GM23338 (cell line): Measurements from ENCODE around the gene GLRA1. TPM values are rescaled to one million over a fixed set of nuclear protein-coding genes. Genes with fewer than 3 reads are reported as not detected.

Source experiments
- ATAC-seq: fragments of 200-7000 bp; cut with Tn5 transposase; 3 replicates; pipeline ENCODE4 v1.9.1; 2020
- DNase-seq: peaks from one replicate; pipeline ENCODE4 v3.0.0-alpha.2; 2015; ENCODE audit warnings: low spot score
- H2AFZ ChIP-seq: fragments of 200-600 bp; sonication (generic); 2 replicates; pipeline ENCODE4 v1.8.0; 2016; ENCODE audit warnings: antibody characterized with exemption, mild to moderate bottlenecking, moderate library complexity
- H3F3A ChIP-seq: fragments of 200-600 bp; sonication (generic); replicated peaks from 2 replicates; pipeline ENCODE4 v1.8.0; 2017; ENCODE audit warnings: antibody characterized with exemption, mixed run types, low read depth
- H3K27ac ChIP-seq: fragments of 200-600 bp; sonication (generic); 2 replicates; pipeline ENCODE4 v1.6.1; 2016; ENCODE audit warnings: low read depth
- H3K27me3 ChIP-seq: fragments of 200-600 bp; sonication (generic); 2 replicates; pipeline ENCODE4 v1.8.0; 2016; ENCODE audit warnings: mild to moderate bottlenecking, mixed run types, moderate library complexity; ENCODE audit not compliant: insufficient read depth
- H3K36me3 ChIP-seq: fragments of 200-600 bp; sonication (generic); 2 replicates; pipeline ENCODE4 v1.8.0; 2016; ENCODE audit warnings: mild to moderate bottlenecking; ENCODE audit not compliant: insufficient read depth
- H3K4me1 ChIP-seq: fragments of 200-600 bp; sonication (generic); 2 replicates; pipeline ENCODE4 v1.8.0; 2016; ENCODE audit warnings: mild to moderate bottlenecking, moderate library complexity; ENCODE audit not compliant: insufficient read depth
- H3K4me2 ChIP-seq: fragments of 200-600 bp; sonication (generic); 2 replicates; pipeline ENCODE4 v1.7.1; 2017; ENCODE audit warnings: mixed run types
- H3K4me3 ChIP-seq: fragments of 200-600 bp; sonication (generic); 2 replicates; pipeline ENCODE4 v1.6.1; 2016; ENCODE audit warnings: mixed run types
- H3K79me2 ChIP-seq: fragments of 200-600 bp; sonication (generic); replicated peaks from 2 replicates; pipeline ENCODE4 v1.8.0; 2017; ENCODE audit warnings: mild to moderate bottlenecking; ENCODE audit not compliant: insufficient read depth
- H3K9me2 ChIP-seq: fragments of 200-600 bp; sonication (generic); 2 replicates; pipeline ENCODE4 v1.8.0; 2017; ENCODE audit not compliant: insufficient read depth
- H4K20me1 ChIP-seq: fragments of 200-600 bp; sonication (generic); replicated peaks from 2 replicates; pipeline ENCODE4 v1.8.0; 2017; ENCODE audit warnings: mild to moderate bottlenecking; ENCODE audit not compliant: insufficient read depth
- H3K27ac Mint-ChIP-seq: 2 replicates; pipeline ENCODE4 v1.8.0; 2020; ENCODE audit warnings: inconsistent platforms, mild to moderate bottlenecking, moderate library complexity, mixed read lengths
- H3K27me3 Mint-ChIP-seq: 3 replicates; pipeline ENCODE4 v1.8.0; 2022; ENCODE audit warnings: low read depth, mild to moderate bottlenecking, moderate library complexity, mixed read lengths, inconsistent platforms; ENCODE audit not compliant: insufficient read depth, poor library complexity
- H3K36me3 Mint-ChIP-seq: 3 replicates; pipeline ENCODE4 v1.8.0; 2021; ENCODE audit warnings: low read depth, mild to moderate bottlenecking, inconsistent platforms, moderate library complexity, mixed read lengths
- H3K4me1 Mint-ChIP-seq: 3 replicates; pipeline ENCODE4 v1.8.0; 2020; ENCODE audit warnings: mild to moderate bottlenecking, inconsistent platforms, mixed read lengths
- H3K4me3 Mint-ChIP-seq: 3 replicates; pipeline ENCODE4 v1.8.0; 2021; ENCODE audit warnings: moderate library complexity, mild to moderate bottlenecking, inconsistent platforms, mixed read lengths
- H3K9me3 Mint-ChIP-seq: 3 replicates; pipeline ENCODE4 v1.8.0; 2020; ENCODE audit warnings: moderate library complexity, mild to moderate bottlenecking, inconsistent platforms, mixed read lengths
- NANOG ChIP-seq: IDR thresholded peaks from 2 replicates; pipeline ENCODE4 v1.6.1; 2016; ENCODE audit warnings: antibody characterized with exemption, borderline replicate concordance
- STAT1 ChIP-seq: IDR thresholded peaks from one replicate; pipeline ENCODE4 v1.6.1; 2016; ENCODE audit warnings: antibody characterized with exemption; ENCODE audit not compliant: unreplicated experiment
- polyA plus RNA-seq: library from polyadenylated mRNA; unstranded; fragments of >200 nt; fragmentation: Nextera tagmentation; extraction: Ambion mirVana; gene quantifications from 2 replicates; pipeline ENCODE4 v1.2.1, GENCODE V29; 2016
- total RNA-seq: library from RNA; depleted of rRNA; stranded (reverse); fragments of >200 nt; shearing (Covaris generic); gene quantifications from 2 replicates; pipeline ENCODE4 v1.2.3, GENCODE V29; 2014
- TF ChIP-seq, protein P1 (sequence below): IDR thresholded peaks from one replicate; pipeline ENCODE4 v1.6.1; 2018; ENCODE audit warnings: antibody characterized with exemption; ENCODE audit not compliant: unreplicated experiment
- TF ChIP-seq, protein P2 (sequence below), 2 experiments: fragments of 200-600 bp in 1 of 2; sonication (generic) in 1 of 2; conservative IDR thresholded peaks; 2 replicates each; pipeline versions ENCODE4 v1.5.1 to v1.6.1; 2016 to 2017; ENCODE audit warnings: antibody characterized with exemption in 2 of 2, low read depth in 2 of 2, mild to moderate bottlenecking in 2 of 2, moderate library complexity in 1 of 2
- TF ChIP-seq, protein P3 (sequence below): fragments of 250-450 bp; sonication (Bioruptor Pico); IDR thresholded peaks from 2 replicates; pipeline ENCODE4 v1.5.0; 2020; ENCODE audit warnings: mild to moderate bottlenecking, moderate library complexity

Gene GLRA1
- total and polyA plus RNA-seq, 2 experiments from 2014 or later: not detected

DNA sequence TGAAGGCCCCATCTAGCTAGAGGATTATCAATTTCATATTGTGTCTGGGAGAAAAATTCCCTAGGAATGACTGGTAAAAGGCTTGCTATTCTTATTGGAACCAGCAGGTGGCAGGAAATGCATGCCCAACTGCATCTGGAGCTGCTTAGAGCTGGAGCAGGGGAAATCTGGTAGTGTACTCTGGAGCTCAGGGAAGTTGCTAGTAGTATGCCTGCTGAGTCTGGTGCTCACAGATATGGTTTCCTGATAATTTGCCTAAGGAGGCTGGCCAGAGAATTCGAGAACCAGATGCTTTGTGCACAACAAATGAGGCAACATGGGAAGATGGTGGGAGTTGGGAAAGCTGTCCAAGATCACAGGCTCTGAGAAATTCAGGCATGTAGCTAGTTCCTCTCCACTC is 99.2 kb downstream of the GLRA1 start:
- Histone ChIP-seq H4K20me1 (peaks cover 11% of the 10 kb centered on the region; the same call in 1 of the 2 replicates), H3K27ac (no peak overlapping the region), H3F3A (no peaks in the 10 kb centered on the region), H3K4me1 (peaks cover 5% of the 10 kb centered on the region), H3K36me3 (no peaks in the 10 kb centered on the region), H3K9me2 (no peaks in the 10 kb centered on the region; the same call in 1 of the 2 replicates), H2AFZ (no peak overlapping the region), H3K79me2 (no peaks in the 10 kb centered on the region), H3K4me2 (no peak overlapping the region), H3K27me3 (no peaks in the 10 kb centered on the region), H3K4me3 (no peak overlapping the region)
- DNase-seq (peak; percentile 84), ATAC-seq (peak; percentile 91)
- TF ChIP-seq NANOG: no peak
- TF ChIP-seq STAT1: no peak
- TF ChIP-seq, protein P1, sequence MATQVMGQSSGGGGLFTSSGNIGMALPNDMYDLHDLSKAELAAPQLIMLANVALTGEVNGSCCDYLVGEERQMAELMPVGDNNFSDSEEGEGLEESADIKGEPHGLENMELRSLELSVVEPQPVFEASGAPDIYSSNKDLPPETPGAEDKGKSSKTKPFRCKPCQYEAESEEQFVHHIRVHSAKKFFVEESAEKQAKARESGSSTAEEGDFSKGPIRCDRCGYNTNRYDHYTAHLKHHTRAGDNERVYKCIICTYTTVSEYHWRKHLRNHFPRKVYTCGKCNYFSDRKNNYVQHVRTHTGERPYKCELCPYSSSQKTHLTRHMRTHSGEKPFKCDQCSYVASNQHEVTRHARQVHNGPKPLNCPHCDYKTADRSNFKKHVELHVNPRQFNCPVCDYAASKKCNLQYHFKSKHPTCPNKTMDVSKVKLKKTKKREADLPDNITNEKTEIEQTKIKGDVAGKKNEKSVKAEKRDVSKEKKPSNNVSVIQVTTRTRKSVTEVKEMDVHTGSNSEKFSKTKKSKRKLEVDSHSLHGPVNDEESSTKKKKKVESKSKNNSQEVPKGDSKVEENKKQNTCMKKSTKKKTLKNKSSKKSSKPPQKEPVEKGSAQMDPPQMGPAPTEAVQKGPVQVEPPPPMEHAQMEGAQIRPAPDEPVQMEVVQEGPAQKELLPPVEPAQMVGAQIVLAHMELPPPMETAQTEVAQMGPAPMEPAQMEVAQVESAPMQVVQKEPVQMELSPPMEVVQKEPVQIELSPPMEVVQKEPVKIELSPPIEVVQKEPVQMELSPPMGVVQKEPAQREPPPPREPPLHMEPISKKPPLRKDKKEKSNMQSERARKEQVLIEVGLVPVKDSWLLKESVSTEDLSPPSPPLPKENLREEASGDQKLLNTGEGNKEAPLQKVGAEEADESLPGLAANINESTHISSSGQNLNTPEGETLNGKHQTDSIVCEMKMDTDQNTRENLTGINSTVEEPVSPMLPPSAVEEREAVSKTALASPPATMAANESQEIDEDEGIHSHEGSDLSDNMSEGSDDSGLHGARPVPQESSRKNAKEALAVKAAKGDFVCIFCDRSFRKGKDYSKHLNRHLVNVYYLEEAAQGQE: no peak
- TF ChIP-seq, protein P2, sequence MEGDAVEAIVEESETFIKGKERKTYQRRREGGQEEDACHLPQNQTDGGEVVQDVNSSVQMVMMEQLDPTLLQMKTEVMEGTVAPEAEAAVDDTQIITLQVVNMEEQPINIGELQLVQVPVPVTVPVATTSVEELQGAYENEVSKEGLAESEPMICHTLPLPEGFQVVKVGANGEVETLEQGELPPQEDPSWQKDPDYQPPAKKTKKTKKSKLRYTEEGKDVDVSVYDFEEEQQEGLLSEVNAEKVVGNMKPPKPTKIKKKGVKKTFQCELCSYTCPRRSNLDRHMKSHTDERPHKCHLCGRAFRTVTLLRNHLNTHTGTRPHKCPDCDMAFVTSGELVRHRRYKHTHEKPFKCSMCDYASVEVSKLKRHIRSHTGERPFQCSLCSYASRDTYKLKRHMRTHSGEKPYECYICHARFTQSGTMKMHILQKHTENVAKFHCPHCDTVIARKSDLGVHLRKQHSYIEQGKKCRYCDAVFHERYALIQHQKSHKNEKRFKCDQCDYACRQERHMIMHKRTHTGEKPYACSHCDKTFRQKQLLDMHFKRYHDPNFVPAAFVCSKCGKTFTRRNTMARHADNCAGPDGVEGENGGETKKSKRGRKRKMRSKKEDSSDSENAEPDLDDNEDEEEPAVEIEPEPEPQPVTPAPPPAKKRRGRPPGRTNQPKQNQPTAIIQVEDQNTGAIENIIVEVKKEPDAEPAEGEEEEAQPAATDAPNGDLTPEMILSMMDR (conservative IDR thresholded peaks at IDR 0.05; ENCODE audit: low read depth in 2 of 2): peak; percentile 92 to 96
- TF ChIP-seq, protein P3, sequence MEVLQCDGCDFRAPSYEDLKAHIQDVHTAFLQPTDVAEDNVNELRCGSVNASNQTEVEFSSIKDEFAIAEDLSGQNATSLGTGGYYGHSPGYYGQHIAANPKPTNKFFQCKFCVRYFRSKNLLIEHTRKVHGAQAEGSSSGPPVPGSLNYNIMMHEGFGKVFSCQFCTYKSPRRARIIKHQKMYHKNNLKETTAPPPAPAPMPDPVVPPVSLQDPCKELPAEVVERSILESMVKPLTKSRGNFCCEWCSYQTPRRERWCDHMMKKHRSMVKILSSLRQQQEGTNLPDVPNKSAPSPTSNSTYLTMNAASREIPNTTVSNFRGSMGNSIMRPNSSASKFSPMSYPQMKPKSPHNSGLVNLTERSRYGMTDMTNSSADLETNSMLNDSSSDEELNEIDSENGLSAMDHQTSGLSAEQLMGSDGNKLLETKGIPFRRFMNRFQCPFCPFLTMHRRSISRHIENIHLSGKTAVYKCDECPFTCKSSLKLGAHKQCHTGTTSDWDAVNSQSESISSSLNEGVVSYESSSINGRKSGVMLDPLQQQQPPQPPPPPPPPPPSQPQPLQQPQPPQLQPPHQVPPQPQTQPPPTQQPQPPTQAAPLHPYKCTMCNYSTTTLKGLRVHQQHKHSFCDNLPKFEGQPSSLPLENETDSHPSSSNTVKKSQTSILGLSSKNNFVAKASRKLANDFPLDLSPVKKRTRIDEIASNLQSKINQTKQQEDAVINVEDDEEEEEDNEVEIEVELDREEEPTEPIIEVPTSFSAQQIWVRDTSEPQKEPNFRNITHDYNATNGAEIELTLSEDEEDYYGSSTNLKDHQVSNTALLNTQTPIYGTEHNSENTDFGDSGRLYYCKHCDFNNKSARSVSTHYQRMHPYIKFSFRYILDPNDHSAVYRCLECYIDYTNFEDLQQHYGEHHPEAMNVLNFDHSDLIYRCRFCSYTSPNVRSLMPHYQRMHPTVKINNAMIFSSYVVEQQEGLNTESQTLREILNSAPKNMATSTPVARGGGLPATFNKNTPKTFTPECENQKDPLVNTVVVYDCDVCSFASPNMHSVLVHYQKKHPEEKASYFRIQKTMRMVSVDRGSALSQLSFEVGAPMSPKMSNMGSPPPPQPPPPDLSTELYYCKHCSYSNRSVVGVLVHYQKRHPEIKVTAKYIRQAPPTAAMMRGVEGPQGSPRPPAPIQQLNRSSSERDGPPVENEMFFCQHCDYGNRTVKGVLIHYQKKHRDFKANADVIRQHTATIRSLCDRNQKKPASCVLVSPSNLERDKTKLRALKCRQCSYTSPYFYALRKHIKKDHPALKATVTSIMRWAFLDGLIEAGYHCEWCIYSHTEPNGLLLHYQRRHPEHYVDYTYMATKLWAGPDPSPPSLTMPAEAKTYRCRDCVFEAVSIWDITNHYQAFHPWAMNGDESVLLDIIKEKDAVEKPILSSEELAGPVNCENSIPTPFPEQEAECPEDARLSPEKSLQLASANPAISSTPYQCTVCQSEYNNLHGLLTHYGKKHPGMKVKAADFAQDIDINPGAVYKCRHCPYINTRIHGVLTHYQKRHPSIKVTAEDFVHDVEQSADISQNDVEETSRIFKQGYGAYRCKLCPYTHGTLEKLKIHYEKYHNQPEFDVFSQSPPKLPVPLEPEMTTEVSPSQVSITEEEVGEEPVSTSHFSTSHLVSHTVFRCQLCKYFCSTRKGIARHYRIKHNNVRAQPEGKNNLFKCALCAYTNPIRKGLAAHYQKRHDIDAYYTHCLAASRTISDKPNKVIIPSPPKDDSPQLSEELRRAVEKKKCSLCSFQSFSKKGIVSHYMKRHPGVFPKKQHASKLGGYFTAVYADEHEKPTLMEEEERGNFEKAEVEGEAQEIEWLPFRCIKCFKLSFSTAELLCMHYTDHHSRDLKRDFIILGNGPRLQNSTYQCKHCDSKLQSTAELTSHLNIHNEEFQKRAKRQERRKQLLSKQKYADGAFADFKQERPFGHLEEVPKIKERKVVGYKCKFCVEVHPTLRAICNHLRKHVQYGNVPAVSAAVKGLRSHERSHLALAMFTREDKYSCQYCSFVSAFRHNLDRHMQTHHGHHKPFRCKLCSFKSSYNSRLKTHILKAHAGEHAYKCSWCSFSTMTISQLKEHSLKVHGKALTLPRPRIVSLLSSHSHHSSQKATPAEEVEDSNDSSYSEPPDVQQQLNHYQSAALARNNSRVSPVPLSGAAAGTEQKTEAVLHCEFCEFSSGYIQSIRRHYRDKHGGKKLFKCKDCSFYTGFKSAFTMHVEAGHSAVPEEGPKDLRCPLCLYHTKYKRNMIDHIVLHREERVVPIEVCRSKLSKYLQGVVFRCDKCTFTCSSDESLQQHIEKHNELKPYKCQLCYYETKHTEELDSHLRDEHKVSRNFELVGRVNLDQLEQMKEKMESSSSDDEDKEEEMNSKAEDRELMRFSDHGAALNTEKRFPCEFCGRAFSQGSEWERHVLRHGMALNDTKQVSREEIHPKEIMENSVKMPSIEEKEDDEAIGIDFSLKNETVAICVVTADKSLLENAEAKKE (CRISPR knock-in tag): no peak
- H3K27ac Mint-ChIP-seq: no peak overlapping the region
- no peak overlapping the region for H3K4me3 Mint-ChIP-seq
- H3K4me1 Mint-ChIP-seq: peaks cover 5% of the 10 kb centered on the region
- H3K36me3 Mint-ChIP-seq: peaks cover 31% of the 10 kb centered on the region
- H3K9me3 Mint-ChIP-seq: peaks cover 8% of the 10 kb centered on the region; the same call in 2 of the 3 replicates
- peaks cover 3% of the 10 kb centered on the region for H3K27me3 Mint-ChIP-seq
